Rectal smooth muscle tissue (tissue), 1 donor: ENCODE measurements around the gene CARS2.
A peak's percentile ranks its signal among the peaks of the same experiment; 100 is the strongest.
"Not testable (repeated sequence)": the region's sequence is repeated elsewhere in the genome, so short reads cannot be mapped to it uniquely, and the experiment has no call there.

Source experiments
- H3K27ac ChIP-seq: one replicate; pipeline ENCODE4 v1.7.0; 2013; ENCODE audit warnings: low read depth, low read length, inconsistent platforms
- H3K27me3 ChIP-seq: one replicate; pipeline ENCODE4 v1.7.0; 2013; ENCODE audit warnings: low read length; ENCODE audit not compliant: control insufficient read depth, insufficient read depth
- H3K36me3 ChIP-seq: one replicate; pipeline ENCODE4 v1.7.0; 2013; ENCODE audit warnings: low read length; ENCODE audit not compliant: control insufficient read depth, insufficient read depth
- H3K4me1 ChIP-seq: one replicate; pipeline ENCODE4 v1.7.0; 2013; ENCODE audit warnings: low read length; ENCODE audit not compliant: control insufficient read depth, insufficient read depth
- H3K4me3 ChIP-seq: one replicate; pipeline ENCODE4 v1.7.0; 2013; ENCODE audit warnings: low read length
- H3K9ac ChIP-seq: one replicate; pipeline ENCODE4 v1.7.0; 2013; ENCODE audit warnings: low read length

The CARS2 gene

DNA sequence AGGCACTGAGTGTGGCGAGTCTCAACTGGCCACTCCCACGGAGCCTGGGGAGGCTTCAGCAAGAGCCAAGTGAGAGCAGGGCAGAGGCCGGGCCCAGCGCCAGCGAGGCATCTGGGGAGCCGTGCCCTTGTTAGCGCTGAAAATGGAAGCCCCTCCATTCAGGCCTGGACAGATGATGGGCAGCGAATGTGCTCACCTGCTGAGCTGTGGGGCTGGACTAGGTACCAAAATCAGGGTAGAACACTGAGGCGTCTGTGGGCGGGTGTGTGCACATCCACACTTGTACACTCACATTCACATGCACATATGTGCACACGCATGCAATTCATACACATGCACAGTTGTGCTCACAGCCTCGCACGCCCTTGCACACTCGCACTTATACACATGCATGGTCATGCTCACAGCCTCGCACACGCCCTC is 69.9 kb downstream of the CARS2 start:
- Histone ChIP-seq H3K27ac (no peak overlapping the region), H3K4me1 (peaks cover 6% of the 10 kb centered on the region), H3K36me3 (peaks cover 48% of the 10 kb centered on the region), H3K27me3 (no peaks in the 10 kb centered on the region), H3K4me3 (no peak overlapping the region), H3K9ac (no peak overlapping the region)

DNA sequence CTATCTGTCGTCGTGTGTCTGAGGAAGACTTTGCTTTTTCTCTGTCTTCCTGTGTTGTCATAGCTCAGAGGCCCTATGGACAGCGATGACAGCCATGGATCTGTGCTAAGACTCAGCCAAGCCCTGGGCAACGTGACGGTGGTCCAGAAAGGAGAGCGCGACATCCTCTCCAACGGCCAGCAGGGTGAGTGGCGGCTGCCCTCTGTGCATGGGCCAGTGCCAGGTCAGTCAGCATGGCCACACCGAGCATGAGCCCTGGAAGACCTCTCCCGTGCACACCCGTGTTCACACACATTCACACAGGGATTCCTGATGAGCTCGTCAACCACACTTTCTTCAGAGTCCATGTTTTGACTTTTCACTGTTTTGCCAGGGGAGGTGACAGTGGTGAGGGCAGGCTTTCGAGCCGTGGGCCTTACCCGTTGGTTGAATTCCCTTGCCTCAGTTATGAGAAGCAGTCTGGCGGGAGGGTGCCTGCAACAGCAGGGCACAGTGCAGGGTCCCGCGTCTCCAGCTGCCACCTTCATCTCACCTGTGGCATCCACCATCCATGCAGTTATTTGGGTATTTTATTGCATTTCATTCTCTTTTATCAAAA is 70.4 kb downstream of the CARS2 start:
- H3K4me1 ChIP-seq: peaks cover under 1% of the 10 kb centered on the region
- H3K4me3 ChIP-seq: no peak overlapping the region
- peaks cover 48% of the 10 kb centered on the region for H3K36me3 ChIP-seq
- no peaks in the 10 kb centered on the region for H3K27me3 ChIP-seq
- H3K9ac ChIP-seq: no peak overlapping the region
- H3K27ac ChIP-seq: no peak overlapping the region

DNA sequence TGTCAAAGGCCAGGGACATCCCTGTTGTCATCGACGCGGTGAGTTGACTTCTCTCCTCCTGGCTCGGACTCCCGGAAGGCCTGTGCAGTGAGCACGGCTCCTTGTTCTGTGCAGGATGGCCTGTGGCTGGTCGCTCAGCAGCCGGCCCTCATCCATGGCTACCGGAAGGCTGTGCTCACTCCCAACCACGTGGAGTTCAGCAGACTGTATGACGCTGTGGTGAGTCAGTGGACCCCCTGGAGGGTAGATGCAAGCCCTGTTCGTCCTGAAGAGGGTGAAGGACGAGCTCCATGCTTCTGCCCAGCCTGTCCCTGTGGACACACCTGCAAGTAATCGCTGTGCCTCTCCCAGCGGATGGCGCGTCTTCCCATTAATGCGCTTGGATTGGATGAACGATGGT is 71.4 kb downstream of the CARS2 start:
- no peak overlapping the region for H3K27ac ChIP-seq

DNA sequence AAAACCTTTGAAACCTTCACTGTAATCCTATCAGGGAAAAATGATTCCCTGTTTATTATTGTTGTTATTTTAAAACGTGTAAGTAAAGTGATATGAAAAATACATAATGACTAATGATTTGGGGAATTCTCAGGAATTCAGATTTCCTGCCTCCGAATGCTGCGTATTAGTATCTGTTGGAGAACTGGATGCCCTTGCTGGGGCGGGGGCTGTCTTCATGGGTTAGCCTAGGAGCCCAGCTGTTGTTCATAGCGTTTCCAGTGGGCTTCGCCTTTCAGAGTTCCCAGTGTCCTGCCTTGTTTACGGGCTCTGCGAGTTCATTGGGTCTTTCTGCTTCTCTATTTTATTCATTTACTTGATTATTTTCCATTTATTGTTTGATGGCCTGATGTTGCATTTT is 72.1 kb downstream of the CARS2 start:
- no peak overlapping the region for H3K27ac ChIP-seq
- no peak overlapping the region for H3K4me3 ChIP-seq
- peaks cover 11% of the 10 kb centered on the region for H3K4me1 ChIP-seq
- no peak overlapping the region for H3K9ac ChIP-seq
- no peaks in the 10 kb centered on the region for H3K27me3 ChIP-seq
- peaks cover 39% of the 10 kb centered on the region for H3K36me3 ChIP-seq

More for the DNA sequence above, 71.4 kb downstream of the CARS2 start:
- Histone ChIP-seq H3K36me3 (peaks cover 47% of the 10 kb centered on the region), H3K4me1 (peaks cover 3% of the 10 kb centered on the region), H3K4me3 (no peak overlapping the region), H3K9ac (no peak overlapping the region), H3K27me3 (no peaks in the 10 kb centered on the region)

DNA sequence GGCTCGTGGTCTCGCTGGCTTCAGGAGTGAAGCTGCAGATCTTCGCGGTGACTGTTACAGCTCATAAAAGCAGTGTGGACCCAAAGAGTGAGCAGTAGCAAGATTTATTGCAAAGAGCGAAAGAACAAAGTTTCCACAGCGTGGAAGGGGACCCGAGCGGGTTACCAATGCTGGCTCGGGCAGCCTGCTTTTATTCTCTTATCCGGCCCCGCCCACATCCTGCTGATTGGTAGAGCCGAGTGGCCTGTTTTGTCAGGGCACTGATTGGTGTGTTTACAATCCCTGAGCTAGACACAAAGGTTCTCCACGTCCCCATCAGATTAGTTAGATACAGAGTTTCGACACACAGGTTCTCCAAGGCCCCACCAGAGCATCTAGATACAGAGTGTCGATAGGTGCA is 73.7 kb downstream of the CARS2 start:
- not testable (repeated sequence) for H3K4me3 ChIP-seq, H3K9ac ChIP-seq, H3K27ac ChIP-seq, H3K27me3 ChIP-seq
- peaks cover 20% of the 10 kb centered on the region for H3K4me1 ChIP-seq
- peaks cover 37% of the 10 kb centered on the region for H3K36me3 ChIP-seq

- Histone ChIP-seq H3K4me3 (no peak overlapping the region), H3K36me3 (peaks cover 21% of the 10 kb centered on the region), H3K27me3 (no peaks in the 10 kb centered on the region), H3K4me1 (peaks cover 20% of the 10 kb centered on the region), H3K9ac (no peak overlapping the region), H3K27ac (peak overlapping the region; percentile 78)
Measured at GRCh38 chr13:110630566-110631119, 75.3 kb downstream of the CARS2 start.

DNA sequence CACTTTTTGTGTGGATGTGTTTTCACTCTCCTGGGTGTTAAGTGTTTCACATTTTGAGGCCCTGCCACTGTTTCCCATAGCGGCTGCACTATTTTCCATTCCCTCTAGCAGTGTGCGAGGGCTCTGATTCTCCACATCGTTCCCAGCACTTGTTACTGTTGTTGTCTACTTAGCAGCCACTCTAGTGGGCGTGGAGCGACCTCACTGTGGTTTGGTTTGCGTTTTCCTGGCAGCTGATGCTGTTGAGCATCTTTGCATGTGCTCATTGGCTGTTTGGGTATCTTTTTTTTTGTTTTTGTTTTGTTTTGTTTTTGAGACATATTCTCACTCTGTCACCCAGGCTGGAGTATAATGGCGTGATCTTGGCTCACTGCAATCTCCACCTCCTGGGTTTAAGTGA is 76.2 kb downstream of the CARS2 start:
- H3K27me3 ChIP-seq: no peaks in the 10 kb centered on the region
- peaks cover 20% of the 10 kb centered on the region for H3K4me1 ChIP-seq
- no peak overlapping the region for H3K4me3 ChIP-seq
- H3K27ac ChIP-seq: peak overlapping the region; percentile 78
- H3K9ac ChIP-seq: no peak overlapping the region
- H3K36me3 ChIP-seq: peaks cover 13% of the 10 kb centered on the region

DNA sequence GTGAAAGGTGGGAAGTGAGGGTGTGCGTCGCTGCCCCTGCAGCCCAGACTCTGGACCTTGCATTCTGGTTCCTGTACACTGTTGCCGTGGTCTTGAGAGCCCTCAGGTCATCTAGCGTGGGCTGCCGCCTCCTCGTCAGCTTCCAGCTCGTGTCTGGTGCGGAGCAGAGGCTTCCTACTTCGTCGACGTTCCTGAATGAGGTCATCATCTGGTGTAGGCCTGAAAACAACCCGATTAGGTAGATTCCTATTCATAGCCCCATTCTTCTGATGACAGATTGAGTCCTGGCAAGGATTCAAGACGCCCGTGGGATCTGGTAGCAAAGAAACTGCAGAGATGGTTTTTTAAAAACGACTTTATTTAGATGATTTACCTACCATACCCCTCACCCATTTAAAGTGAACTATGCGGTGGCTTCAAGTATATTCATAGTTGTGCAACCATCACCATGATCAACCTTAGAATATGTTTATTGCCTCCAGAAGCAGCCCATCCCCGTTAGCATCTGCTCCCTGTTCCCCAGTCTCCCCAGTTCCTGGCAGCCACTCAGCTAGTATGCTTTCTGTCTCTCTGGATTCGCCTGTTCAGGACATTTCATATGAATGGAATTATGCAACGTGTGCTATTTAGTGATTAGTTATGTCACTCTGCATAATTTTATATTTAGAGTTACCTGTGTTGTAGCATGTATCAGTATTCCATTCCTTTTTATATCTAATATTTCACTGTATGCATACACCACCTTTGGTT is 76.8 kb downstream of the CARS2 start:
- Histone ChIP-seq H3K4me3 (no peak overlapping the region), H3K4me1 (peaks cover 20% of the 10 kb centered on the region), H3K36me3 (peaks cover 7% of the 10 kb centered on the region), H3K27me3 (no peaks in the 10 kb centered on the region), H3K27ac (peak overlapping the region; percentile 78), H3K9ac (no peak overlapping the region)

DNA sequence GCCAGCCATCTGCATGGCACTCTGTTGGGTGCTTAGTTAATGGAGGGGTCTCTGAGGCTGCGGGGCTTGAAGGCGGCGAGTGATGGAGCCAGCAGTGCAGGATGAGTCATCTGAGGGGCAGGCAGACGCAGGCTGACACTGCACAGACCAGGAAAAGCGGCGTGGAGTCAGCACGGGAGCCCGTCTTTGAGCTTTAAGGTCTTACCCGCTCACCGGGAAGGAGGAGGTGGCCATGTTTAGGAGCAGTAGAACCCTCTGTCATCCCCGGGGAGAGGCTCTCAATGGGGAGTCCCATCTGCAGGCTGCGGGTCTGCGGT is 77.5 kb downstream of the CARS2 start:
- Histone ChIP-seq H3K9ac (no peak overlapping the region), H3K4me1 (peaks cover 20% of the 10 kb centered on the region), H3K27me3 (no peaks in the 10 kb centered on the region), H3K27ac (peak overlapping the region; percentile 78), H3K36me3 (peaks cover 7% of the 10 kb centered on the region), H3K4me3 (no peak overlapping the region)

- H3K4me3 ChIP-seq: no peak overlapping the region
- peaks cover 20% of the 10 kb centered on the region for H3K4me1 ChIP-seq
- no peaks in the 10 kb centered on the region for H3K27me3 ChIP-seq
- H3K36me3 ChIP-seq: peaks cover 7% of the 10 kb centered on the region
- H3K9ac ChIP-seq: no peak overlapping the region
- H3K27ac ChIP-seq: peak overlapping the region; percentile 78
Measured at GRCh38 chr13:110627761-110628476, 78.0 kb downstream of the CARS2 start.

GRCh38 chr13:110627351-110627750 is 78.6 kb downstream of the CARS2 start:
- no peak overlapping the region for H3K4me3 ChIP-seq
- peaks cover 7% of the 10 kb centered on the region for H3K36me3 ChIP-seq
- no peaks in the 10 kb centered on the region for H3K27me3 ChIP-seq
- peak overlapping the region; percentile 78 for H3K27ac ChIP-seq
- H3K4me1 ChIP-seq: peaks cover 20% of the 10 kb centered on the region
- H3K9ac ChIP-seq: no peak overlapping the region

GRCh38 chr13:110626521-110626920 is 79.4 kb downstream of the CARS2 start:
- Histone ChIP-seq H3K27ac (peak overlapping the region; percentile 8), H3K4me3 (no peak overlapping the region), H3K27me3 (no peaks in the 10 kb centered on the region), H3K4me1 (peaks cover 20% of the 10 kb centered on the region), H3K36me3 (peaks cover 7% of the 10 kb centered on the region), H3K9ac (no peak overlapping the region)
